GM13977 (cell line): ENCODE results near the gene SMC1B.

ENCODE experiments used
- DNase-seq: peaks from one replicate; pipeline ENCODE4 v3.0.0; 2012; ENCODE audit warnings: low spot score
- CTCF ChIP-seq: IDR thresholded peaks from 2 replicates; pipeline ENCODE4 v1.5.1; 2012; ENCODE audit warnings: mild to moderate bottlenecking, control low read depth; ENCODE audit not compliant: insufficient read depth; ENCODE audit errors: extremely low read depth, missing control alignments
- in situ Hi-C: fragments of 300-500 bp; cut with MboI; formaldehyde crosslinking; loops from one replicate; pipeline ENCODE4 v1.12.0; 2022; ENCODE audit warnings: low sequenced_read_pairs, low pct_unique_long_range_greater_than_20kb, mixed read lengths, inconsistent platforms; ENCODE audit not compliant: unreplicated experiment

SMC1B gene

GRCh38 chr22:45308391-45308956 lies 104.9 kb downstream of the SMC1B start:
- DNase-seq, result no peak
- TF ChIP-seq CTCF, result no peak
- in situ Hi-C loops, result no loop called here

DNA sequence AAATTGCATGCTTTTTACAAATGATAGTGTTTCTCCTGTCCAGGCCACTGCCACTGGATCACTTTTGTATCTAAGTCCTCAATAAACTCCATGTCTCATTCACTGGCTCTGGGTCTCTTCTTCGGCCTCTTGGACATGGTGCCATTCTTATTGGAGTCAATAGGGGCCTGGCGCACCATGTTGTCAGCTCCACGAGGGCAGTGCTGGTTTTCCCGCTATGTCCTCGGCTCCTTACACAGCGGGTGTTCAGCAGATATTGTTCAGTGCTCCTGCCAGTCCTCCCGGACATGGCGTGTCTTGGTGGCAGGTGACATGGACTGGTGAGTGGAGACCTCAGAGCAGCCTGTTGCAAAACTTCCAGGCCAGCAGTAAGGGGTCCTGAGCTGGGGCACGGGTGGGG lies 107.3 kb downstream of the SMC1B start:
- DNase-seq, result no peak
- in situ Hi-C loops, result no loop called here
- TF ChIP-seq CTCF, result no peak

DNA sequence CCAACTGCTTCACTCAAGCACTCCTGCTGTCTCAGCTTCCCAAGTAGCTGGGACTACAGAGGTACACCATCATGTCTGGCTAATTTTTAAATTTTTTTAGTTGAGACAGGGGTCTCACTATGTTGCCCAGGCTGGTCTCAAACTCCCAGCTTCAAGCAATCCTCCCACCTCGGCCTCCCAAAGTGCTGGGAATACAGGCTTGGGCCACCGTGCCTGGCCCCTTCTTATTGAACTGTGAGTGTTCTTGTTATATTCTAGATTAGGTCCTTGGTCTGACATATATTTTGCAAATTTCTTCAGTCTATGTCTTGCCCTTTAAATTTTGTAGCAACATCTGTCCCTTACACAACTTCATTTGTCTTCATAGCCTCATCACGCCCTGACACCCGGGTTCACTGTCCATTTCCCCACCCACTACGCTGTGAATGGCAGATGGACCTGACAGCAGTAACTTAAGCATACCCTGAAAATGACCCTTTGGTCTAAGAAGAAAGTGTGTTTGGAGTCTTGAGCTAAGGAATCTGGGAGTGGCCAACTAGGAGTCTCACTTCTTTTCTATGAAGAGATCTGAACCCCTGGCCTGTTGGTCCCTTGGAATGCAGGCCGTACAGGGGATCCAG lies 107.8 kb downstream of the SMC1B start:
- DNase-seq, result no peak
- no peak for TF ChIP-seq CTCF
- in situ Hi-C loops, result no loop called here

DNA sequence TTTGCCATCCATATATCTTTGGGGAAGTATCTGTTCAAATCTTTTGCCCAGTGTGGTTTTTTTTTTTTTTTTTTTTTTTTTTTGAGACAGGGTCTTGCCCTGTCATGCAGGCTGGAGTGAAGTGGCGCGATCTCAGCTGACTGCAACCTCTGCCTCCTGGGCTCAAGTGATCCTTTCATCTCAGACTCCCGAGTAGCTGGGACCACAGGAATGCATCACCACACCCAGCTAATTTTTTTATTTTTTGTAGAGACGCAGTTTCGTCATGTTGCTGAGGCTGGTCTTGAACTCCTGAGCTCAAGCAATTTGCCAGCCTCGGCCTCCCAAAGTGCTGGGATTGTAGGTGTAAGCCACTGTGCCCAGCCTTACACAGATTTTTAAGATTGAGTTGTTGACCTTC lies 108.4 kb downstream of the SMC1B start:
- in situ Hi-C loops, result no loop called here
- TF ChIP-seq CTCF, result no peak
- no peak for DNase-seq

DNA sequence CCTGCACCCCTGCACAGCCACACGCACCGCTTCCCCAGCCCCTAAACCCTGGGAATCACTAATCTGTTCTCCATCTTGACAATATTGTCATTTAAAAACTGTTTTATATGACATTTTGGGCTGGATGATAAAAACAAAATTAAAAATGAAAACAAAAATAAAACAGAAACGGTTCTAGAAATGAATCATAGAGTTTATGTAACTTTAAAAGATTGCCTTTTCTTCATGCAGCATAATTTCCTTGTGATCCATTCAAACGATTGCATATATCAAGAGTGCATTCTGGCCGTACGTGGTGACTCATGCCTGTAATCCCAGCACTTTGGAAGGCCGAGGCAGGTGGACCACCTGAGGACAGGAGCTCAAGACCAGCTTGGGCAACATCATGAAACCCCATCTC lies 110.2 kb downstream of the SMC1B start:
- DNase-seq, result no peak
- TF ChIP-seq CTCF, result no peak
- in situ Hi-C loops, result no loop called here

DNA sequence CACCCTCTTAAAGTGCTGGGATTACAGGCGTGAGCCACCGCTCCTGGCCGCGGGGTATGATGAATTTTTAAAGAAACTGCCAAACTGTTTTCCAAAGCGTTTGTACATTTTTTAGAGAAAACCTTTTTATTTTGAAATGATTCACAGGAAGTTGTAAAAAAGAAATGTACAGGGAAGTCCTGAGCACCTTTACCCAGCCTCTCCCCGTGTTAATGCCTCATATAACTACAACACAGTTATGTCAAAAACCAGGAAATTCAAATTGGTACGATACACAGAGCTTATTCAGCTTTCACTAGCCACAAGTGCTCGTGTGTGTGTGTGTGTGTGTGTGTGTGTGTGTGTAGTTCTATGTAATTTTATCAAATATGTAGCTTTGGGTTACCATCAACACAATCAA lies 110.6 kb downstream of the SMC1B start:
- no peak for TF ChIP-seq CTCF
- DNase-seq, result no peak
- in situ Hi-C loops, result no loop called here
